HL-60 (cell line): Measurements from ENCODE around the gene CMBL.
"Not testable (repeated sequence)": the region's sequence is repeated elsewhere in the genome, so short reads cannot be mapped to it uniquely, and the experiment has no call there.

Experiments used
- GABPA ChIP-seq: IDR thresholded peaks from 2 replicates; pipeline ENCODE4 v1.6.1; 2012; ENCODE audit warnings: low read depth
- POLR2AphosphoS5 ChIP-seq: IDR thresholded peaks from 2 replicates; pipeline ENCODE4 v1.6.1; 2012; ENCODE audit warnings: low read depth
- TF ChIP-seq, protein P1 (sequence below): IDR thresholded peaks from one replicate; pipeline ENCODE4 v1.5.1; 2011; ENCODE audit warnings: low read length, control low read depth, inconsistent platforms; ENCODE audit not compliant: insufficient read depth
- TF ChIP-seq, protein P2 (sequence below): IDR thresholded peaks from 2 replicates; pipeline ENCODE4 v1.6.1; 2012; ENCODE audit warnings: low read depth; ENCODE audit not compliant: insufficient replicate concordance

DNA sequence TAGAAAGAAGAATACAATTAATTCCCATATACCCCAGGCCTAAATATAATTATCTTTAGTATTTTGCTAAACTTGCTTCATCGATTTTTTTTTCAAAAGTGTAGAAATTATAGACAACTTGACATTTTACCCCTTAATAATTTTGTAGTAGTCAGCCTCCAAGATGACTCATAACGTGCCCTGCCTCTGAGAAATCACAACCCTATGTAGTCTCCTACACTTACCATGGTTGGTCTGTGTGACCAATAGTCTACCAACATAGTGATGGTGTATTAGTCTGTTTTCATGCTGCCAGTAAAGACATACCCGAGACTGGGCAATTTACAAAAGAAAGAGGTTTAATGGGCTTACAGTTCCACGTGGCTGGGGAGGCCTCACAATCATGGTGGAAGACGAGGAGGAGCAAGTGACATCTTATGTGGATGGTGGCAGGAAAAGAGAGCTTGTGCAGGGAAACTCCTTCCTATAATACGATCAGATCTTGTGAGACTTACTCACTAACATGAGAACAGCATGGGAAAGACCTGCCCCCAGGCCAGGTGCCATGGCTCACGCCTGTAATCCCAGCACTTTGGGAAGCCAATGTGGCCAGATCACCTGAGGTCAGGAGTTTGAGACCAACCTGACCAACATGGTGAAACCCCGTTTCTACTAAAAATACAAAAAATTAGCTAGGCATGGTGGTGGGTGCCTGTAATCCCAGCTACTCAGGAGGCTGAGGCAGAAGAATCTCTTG, 3.3 kb upstream of the CMBL start:
- TF ChIP-seq, protein P1, sequence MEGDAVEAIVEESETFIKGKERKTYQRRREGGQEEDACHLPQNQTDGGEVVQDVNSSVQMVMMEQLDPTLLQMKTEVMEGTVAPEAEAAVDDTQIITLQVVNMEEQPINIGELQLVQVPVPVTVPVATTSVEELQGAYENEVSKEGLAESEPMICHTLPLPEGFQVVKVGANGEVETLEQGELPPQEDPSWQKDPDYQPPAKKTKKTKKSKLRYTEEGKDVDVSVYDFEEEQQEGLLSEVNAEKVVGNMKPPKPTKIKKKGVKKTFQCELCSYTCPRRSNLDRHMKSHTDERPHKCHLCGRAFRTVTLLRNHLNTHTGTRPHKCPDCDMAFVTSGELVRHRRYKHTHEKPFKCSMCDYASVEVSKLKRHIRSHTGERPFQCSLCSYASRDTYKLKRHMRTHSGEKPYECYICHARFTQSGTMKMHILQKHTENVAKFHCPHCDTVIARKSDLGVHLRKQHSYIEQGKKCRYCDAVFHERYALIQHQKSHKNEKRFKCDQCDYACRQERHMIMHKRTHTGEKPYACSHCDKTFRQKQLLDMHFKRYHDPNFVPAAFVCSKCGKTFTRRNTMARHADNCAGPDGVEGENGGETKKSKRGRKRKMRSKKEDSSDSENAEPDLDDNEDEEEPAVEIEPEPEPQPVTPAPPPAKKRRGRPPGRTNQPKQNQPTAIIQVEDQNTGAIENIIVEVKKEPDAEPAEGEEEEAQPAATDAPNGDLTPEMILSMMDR = not testable (repeated sequence)
- TF ChIP-seq GABPA, POLR2AphosphoS5: not testable (repeated sequence)
- TF ChIP-seq, protein P2, sequence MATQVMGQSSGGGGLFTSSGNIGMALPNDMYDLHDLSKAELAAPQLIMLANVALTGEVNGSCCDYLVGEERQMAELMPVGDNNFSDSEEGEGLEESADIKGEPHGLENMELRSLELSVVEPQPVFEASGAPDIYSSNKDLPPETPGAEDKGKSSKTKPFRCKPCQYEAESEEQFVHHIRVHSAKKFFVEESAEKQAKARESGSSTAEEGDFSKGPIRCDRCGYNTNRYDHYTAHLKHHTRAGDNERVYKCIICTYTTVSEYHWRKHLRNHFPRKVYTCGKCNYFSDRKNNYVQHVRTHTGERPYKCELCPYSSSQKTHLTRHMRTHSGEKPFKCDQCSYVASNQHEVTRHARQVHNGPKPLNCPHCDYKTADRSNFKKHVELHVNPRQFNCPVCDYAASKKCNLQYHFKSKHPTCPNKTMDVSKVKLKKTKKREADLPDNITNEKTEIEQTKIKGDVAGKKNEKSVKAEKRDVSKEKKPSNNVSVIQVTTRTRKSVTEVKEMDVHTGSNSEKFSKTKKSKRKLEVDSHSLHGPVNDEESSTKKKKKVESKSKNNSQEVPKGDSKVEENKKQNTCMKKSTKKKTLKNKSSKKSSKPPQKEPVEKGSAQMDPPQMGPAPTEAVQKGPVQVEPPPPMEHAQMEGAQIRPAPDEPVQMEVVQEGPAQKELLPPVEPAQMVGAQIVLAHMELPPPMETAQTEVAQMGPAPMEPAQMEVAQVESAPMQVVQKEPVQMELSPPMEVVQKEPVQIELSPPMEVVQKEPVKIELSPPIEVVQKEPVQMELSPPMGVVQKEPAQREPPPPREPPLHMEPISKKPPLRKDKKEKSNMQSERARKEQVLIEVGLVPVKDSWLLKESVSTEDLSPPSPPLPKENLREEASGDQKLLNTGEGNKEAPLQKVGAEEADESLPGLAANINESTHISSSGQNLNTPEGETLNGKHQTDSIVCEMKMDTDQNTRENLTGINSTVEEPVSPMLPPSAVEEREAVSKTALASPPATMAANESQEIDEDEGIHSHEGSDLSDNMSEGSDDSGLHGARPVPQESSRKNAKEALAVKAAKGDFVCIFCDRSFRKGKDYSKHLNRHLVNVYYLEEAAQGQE = not testable (repeated sequence)
